RWPE1 (cell line): ENCODE data around the gene LRRC3B.

Experiments used
- CTCF ChIA-PET: fragments of 350-600 bp; sonication (Branson Sonifier 250); formaldehyde crosslinking; extraction: SDS; loops from one replicate; lab custom pipeline; 2021; lab: Yijun Ruan, JAX
- POLR2A ChIA-PET: fragments of 400-600 bp; formaldehyde crosslinking; extraction: SDS; loops from one replicate; lab custom pipeline; 2020; ENCODE audit warnings: antibody characterized with exemption; ENCODE audit not compliant: low non-redundant PET; lab: Yijun Ruan, JAX
- DNase-seq: peaks from one replicate; pipeline ENCODE4 v3.0.0; 2012; ENCODE audit warnings: low spot score
- H3K27ac ChIP-seq: fragments of 450-650 bp; 2 replicates; pipeline ENCODE4 v1.5.1; 2017
- CTCF ChIP-seq: fragments of 450-650 bp; conservative IDR thresholded peaks from 2 replicates; pipeline ENCODE4 v1.5.1; 2017; ENCODE audit warnings: low read depth, mild to moderate bottlenecking

LRRC3B gene

GRCh38 chr3:26657348-26657976 is 34.9 kb downstream of the LRRC3B start:
- TF ChIP-seq CTCF, result no peak
- DNase-seq, result no peak
- H3K27ac ChIP-seq, result no peak overlapping the region
- ChIA-PET CTCF (no interaction called here), POLR2A (no interaction called here)

GRCh38 chr3:26668171-26668570 is 45.6 kb downstream of the LRRC3B start:
- no peak for DNase-seq
- CTCF ChIA-PET, result no interaction called here
- TF ChIP-seq CTCF, result no peak

GRCh38 chr3:26668696-26669095 is 46.1 kb downstream of the LRRC3B start:
- H3K27ac ChIP-seq, result no peak overlapping the region
- ChIA-PET CTCF (no interaction called here), POLR2A (no interaction called here)
- DNase-seq, result no peak
- no peak for TF ChIP-seq CTCF

More at GRCh38 chr3:26668171-26668570, 45.6 kb downstream of the LRRC3B start:
- no peak overlapping the region for H3K27ac ChIP-seq
- POLR2A ChIA-PET, result no interaction called here

- ChIA-PET CTCF (no interaction called here), POLR2A (no interaction called here)
- DNase-seq, result no peak
- no peak overlapping the region for H3K27ac ChIP-seq
- TF ChIP-seq CTCF, result no peak
Measured at GRCh38 chr3:26675336-26675735, 52.8 kb downstream of the LRRC3B start.

- H3K27ac ChIP-seq, result no peak overlapping the region
- ChIA-PET CTCF (interaction anchor here (0.6 kb wide), 1 partner anchor 1796 kb away, joined by 3 read pairs; no protein-coding TSS in a partner anchor), POLR2A (no interaction called here)
- DNase-seq, result no peak
- TF ChIP-seq CTCF, result no peak
Measured at GRCh38 chr3:26681632-26682031, 59.1 kb downstream of the LRRC3B start.

GRCh38 chr3:26682406-26682805 is 59.8 kb downstream of the LRRC3B start:
- CTCF ChIA-PET, result no interaction called here
- H3K27ac ChIP-seq, result no peak overlapping the region
- no peak for TF ChIP-seq CTCF
- POLR2A ChIA-PET, result no interaction called here
- DNase-seq, result no peak
